Activated gamma-delta T cell (primary cell): ENCODE measurements around the gene PKP4.
"Not testable (repeated sequence)": the region's sequence is repeated elsewhere in the genome, so short reads cannot be mapped to it uniquely, and the experiment has no call there.

ENCODE experiments used
- DNase-seq: peaks from one replicate; lab custom pipeline; 2025; lab: John Stamatoyannopoulos, UW
- total RNA-seq, 2 donors: gene quantifications; one replicate each; lab custom pipeline; 2026; lab: John Stamatoyannopoulos, UW

PKP4 gene
- total RNA-seq, result 25.9 to 30.6 reads per million in 2 donors

GRCh38 chr2:158456309-158457066 lies at the start of gene PKP4, which contains the start of gene CCDC148:
PKP4 (plus strand) TSS chr2:158456952; CDS start chr2:158533185, 76,233 bp downstream.
CCDC148 (minus strand) TSS chr2:158456753; CDS start chr2:158456439, 314 bp downstream.
- peak; percentile 75 for DNase-seq

GRCh38 chr2:158407031-158407430 lies 49.7 kb upstream of the PKP4 start:
- no peak for DNase-seq

GRCh38 chr2:158410132-158410531 lies 46.6 kb upstream of the PKP4 start:
- DNase-seq, result no peak

GRCh38 chr2:158411748-158412147 lies 45.0 kb upstream of the PKP4 start:
- no peak for DNase-seq

- no peak for DNase-seq
Observed at GRCh38 chr2:158412206-158412605, 44.5 kb upstream of the PKP4 start.

- DNase-seq, result no peak
Observed at GRCh38 chr2:158413581-158413980, 43.2 kb upstream of the PKP4 start.

- DNase-seq, result no peak
Observed at GRCh38 chr2:158414538-158414937, 42.2 kb upstream of the PKP4 start.

GRCh38 chr2:158432117-158432516 lies 24.6 kb upstream of the PKP4 start:
- DNase-seq, result no peak

- not testable (repeated sequence) for DNase-seq
Observed at GRCh38 chr2:158433716-158434115, 23.0 kb upstream of the PKP4 start.

- not testable (repeated sequence) for DNase-seq
Observed at GRCh38 chr2:158439062-158439461, 17.7 kb upstream of the PKP4 start.

GRCh38 chr2:158443606-158444005 lies 13.1 kb upstream of the PKP4 start:
- DNase-seq, result no peak

- peak; percentile 43 for DNase-seq
Observed at GRCh38 chr2:158457092-158457825, 507 bp downstream of the PKP4 start.

- peak; percentile 41 for DNase-seq
Observed at GRCh38 chr2:158457826-158458616, 1.3 kb downstream of the PKP4 start.

- DNase-seq, result no peak
Observed at GRCh38 chr2:158458617-158458920, 1.8 kb downstream of the PKP4 start.

GRCh38 chr2:158459161-158460003 lies 2.6 kb downstream of the PKP4 start:
- no peak for DNase-seq

GRCh38 chr2:158460632-158461297 lies 4.0 kb downstream of the PKP4 start:
- no peak for DNase-seq

GRCh38 chr2:158463496-158464095 lies 6.8 kb downstream of the PKP4 start:
- DNase-seq, result no peak

GRCh38 chr2:158464426-158465281 lies 7.9 kb downstream of the PKP4 start:
- DNase-seq, result no peak

GRCh38 chr2:158467248-158467647 lies 10.5 kb downstream of the PKP4 start:
- DNase-seq, result no peak
